Activated CD4-positive, alpha-beta T cell treated with anti-CD3 and anti-CD28 coated beads for 1 hour (primary cell): ENCODE data around the gene ATP5MC3.
"Not testable (repeated sequence)": the region's sequence is repeated elsewhere in the genome, so short reads cannot be mapped to it uniquely, and the experiment has no call there.

ENCODE experiments used
- DNase-seq: peaks from one replicate; pipeline ENCODE4 v3.0.0-alpha.2; 2020

The ATP5MC3 gene

DNA sequence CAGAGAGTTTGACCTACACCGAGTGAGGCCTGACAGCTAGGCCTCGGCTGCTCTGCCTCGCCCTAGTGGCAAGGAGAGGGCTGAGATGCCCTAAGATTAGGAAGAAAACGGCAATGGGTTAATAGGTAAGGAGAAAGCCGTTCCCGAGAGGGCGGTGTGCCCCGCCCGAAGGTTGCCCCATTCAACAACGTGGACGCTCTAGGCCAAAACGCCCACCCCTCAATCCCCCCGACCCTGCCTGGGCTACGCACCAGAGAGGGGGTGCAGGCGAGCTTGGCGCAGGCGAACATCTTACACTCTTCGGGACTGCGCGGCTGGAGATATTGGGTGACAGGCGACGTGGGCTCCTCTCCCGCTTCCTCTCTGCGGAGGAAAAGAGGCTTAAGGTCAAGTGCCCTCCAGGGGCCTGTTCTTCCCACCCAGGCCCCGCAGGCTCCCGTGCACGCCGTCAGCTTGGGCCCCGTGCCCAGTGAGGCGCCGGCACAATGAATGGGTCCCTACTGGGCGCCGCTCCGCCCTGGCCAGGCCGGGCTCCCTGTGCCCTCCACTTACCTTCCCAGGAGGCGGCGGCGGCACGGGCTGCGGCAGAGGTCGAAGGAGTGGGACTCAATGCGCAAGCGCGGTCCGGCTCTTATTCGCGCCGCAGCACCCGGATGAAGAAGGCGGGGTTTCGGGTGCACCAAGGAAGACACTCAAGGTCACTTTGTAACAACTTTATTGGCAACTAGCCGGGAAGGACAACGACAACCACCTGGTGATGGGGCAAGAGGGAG, at the start of gene ATP5MC3:
TSS of gene ATP5MC3 (minus strand) at position 607 of the 773 bp plus-strand sequence. CDS start at position 290, 317 bp downstream.
- DNase-seq, result peak; percentile 86

DNA sequence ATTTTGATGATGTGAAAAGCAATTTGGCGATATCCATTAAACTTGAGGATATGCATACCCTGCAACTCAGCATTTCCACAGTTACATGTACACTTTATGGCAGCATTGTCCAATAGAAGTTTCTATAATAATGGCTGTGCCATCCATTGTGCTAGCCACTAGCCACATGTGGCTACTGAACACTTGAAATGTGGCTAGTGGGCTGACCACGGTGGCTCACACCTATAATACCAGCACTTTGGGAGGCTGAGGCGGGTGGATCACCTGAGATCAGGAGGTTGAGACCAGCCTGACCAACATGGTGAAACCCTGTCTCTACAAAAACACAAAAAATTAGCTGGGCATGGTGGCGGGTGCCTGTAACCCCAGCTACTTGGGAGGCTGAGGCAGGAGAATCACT, 47.1 kb upstream of the ATP5MC3 start:
- DNase-seq, result not testable (repeated sequence)

DNA sequence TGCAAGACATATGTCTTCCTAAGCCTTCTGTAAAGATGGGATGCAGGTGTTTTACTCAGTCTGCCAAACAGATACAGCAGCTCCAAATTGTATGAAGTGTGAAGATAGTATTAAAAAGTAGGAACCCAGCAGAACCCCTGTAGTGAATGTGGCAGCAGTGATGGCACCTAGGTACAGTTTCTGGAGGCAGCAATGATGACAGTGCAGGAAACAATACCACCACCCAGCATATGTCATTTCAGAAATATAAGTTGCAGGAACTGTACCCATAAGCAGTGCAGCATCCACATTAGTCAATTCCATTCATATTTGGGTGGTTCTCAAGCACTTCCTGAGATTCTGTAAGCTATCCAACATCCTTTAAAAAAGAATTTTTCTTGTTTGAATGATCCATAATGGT, 46.7 kb upstream of the ATP5MC3 start:
- DNase-seq, result no peak

- DNase-seq, result no peak
Observed at GRCh38 chr2:175227393-175227792, 45.9 kb upstream of the ATP5MC3 start.

GRCh38 chr2:175220075-175220474, 38.6 kb upstream of the ATP5MC3 start:
- DNase-seq, result no peak

GRCh38 chr2:175218551-175218950, 37.0 kb upstream of the ATP5MC3 start:
- no peak for DNase-seq

- DNase-seq, result no peak
Observed at GRCh38 chr2:175207741-175208438, 26.4 kb upstream of the ATP5MC3 start.

DNA sequence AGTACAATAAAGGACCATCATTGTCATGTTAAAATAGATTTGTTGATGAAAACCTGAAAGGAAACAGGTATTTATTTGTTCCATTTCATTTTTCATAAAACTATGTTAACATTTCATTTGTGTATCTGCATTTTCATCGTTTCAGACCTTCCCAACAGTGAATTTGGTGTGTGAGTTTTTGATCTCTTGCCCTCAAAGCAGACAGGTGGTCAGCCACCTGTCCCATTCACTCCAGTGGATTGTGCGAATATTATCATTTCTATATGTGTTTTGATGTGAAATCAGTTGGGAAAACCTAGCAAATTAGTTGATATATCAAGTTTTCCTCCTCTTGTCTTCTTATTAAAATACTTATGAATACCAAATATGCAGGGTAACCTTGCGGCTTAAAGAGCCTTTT, 25.4 kb upstream of the ATP5MC3 start:
- DNase-seq, result no peak

DNA sequence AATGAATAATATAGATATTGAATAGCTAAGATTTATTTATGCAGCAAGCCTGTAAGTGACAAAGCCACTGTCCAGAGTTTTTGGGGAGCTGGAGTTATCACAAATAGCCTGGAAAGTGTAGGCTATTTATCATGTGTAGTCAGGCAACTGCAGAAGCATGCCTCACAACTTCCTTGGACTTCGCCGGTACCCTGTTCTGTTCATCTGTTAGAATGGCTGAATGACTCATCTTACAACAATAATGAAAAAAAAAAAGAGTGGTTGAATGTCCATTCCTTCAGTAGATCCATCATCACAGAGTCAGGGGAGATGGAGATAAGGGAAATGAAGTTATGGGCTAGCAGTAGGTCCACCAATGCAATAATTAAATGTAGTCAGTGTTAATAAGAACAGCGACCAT, 24.0 kb upstream of the ATP5MC3 start:
- no peak for DNase-seq

- DNase-seq, result peak; percentile 16
Observed at GRCh38 chr2:175203621-175204496, 22.3 kb upstream of the ATP5MC3 start.

GRCh38 chr2:175195012-175195411, 13.5 kb upstream of the ATP5MC3 start:
- DNase-seq, result no peak

DNA sequence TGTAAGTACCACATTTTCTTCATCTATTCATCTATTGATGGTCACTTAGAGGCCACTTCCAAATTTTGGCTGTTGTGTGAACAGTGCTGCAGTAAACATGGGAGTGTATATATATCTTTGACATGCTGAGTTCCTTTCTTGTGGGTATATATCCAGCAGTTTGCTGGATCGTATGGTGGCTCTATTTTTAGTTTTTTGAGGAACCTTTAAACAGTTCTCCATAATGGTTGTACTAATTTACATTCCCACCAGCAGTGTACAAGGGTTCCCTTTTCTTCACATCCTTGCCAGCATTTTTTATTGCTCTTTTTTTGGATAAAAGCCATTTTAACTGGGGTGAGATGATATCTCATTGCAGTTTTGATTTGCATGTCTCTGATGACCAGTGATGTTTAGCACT, 7.3 kb upstream of the ATP5MC3 start:
- DNase-seq, result no peak

- no peak for DNase-seq
Observed at GRCh38 chr2:175187378-175187777, 5.9 kb upstream of the ATP5MC3 start.

- DNase-seq, result no peak
Observed at GRCh38 chr2:175183674-175184073, 2.2 kb upstream of the ATP5MC3 start.

DNA sequence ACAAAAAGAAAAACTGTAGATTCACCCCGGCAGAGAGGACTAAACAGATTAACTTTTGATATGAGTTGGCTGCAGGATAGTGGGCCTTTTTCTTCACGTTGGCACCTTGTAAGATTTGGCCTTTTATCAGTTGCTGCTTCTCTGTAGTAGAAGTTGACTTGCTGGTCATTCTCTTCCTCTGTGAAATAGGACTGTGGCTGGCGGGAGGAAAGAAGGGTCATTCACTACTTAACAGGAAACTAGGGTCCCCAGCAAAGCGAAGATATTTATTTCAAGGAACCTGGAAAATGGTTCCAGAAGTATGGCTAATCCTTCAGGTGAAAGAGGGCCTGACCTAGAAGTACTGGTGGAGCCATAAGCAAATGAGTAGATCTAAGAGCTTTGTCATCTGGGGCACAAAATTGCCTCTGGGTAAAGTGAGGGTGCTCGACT, 383 bp upstream of the ATP5MC3 start:
- no peak for DNase-seq

DNA sequence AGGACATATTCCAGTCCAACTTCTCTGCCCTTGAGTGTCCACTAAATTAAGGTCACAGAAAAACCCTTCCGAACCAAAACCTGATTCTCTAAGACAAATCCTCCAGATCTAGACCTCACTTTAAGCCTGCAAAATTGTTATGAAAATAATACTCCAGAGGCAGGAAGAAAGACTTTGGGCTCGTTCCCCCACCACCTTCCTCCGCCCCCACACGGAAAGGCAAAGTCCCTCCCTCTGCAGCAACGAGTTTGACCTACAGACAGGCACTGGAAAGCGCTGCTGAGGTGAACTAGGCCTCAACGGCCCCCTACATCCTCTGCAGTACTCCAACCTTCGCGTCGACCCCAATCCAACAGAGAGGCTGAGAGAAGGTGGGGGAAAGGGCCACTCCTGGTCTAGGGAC, 808 bp downstream of the ATP5MC3 start:
- DNase-seq, result peak; percentile 20

- DNase-seq, result no peak
Observed at GRCh38 chr2:175176624-175177023, 4.9 kb downstream of the ATP5MC3 start.

GRCh38 chr2:175175896-175176295, 5.6 kb downstream of the ATP5MC3 start:
- DNase-seq, result no peak

- no peak for DNase-seq
Observed at GRCh38 chr2:175175320-175175719, 6.2 kb downstream of the ATP5MC3 start.

GRCh38 chr2:175170659-175171304, 10.7 kb downstream of the ATP5MC3 start:
- DNase-seq, result no peak

- DNase-seq, result no peak
Observed at GRCh38 chr2:175169191-175169590, 12.3 kb downstream of the ATP5MC3 start.

DNA sequence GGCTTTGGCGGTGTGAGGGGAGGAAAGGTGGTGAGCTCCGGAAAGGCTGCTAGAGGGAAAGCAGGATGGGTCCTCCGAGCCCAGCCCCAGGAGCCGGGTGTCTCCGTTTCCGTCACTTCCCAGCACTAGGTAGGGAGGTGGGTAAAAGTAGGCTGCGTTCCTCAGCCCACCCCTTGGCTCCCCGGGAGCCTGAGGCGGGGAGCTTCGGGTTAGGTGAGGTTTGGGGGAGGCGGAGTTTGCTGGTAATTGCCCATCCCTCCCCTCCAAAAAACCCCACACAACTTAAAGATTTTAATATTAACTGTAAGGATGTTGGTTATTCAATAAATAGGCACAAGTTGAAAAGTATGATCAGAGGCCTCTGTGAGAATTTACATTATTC, 13.0 kb downstream of the ATP5MC3 start:
- DNase-seq, result no peak
